HG03521 (cell line): Measurements from ENCODE around the gene C11orf98.
"Not testable (repeated sequence)": the region's sequence is repeated elsewhere in the genome, so short reads cannot be mapped to it uniquely, and the experiment has no call there.

ENCODE experiments used
- ATAC-seq: cut with Tn5 transposase; IDR thresholded peaks from one replicate; pipeline ENCODE4 v1.9.1; 2021; ENCODE audit warnings: mild to moderate bottlenecking, moderate library complexity; ENCODE audit not compliant: unreplicated experiment

C11orf98 gene

DNA sequence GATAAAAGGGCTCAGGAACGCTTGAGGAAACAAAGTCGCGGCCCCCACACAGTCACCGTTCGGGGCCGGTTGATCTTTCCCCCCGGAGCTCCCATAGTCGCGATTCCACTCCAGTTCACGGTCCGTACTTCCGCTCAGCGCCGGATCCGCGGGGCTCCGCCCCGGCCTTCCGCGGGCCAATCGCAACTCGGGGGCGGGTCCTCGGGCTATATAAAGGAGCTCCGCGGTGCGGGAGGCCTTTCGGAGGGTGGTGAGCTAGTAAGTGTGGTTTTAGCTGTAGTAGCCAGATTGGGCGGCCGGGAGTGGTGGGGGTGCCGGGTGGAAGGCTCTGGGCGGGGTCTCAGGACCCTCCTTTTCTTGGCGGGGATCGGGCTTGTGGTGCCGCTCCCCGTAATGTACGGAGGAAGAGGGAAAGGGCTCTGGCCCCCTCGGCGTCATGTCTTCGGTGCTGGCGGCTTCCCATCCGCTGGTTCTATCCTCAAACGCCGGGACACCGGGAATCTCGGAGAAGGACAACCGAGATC, at the start of gene C11orf98, which contains the start of gene CSKMT:
C11orf98 (minus strand) TSS at position 136 of the 524 bp plus-strand sequence; CDS start at position 95, 41 bp downstream.
CSKMT (plus strand) TSS at position 238 of the 524 bp plus-strand sequence. CDS start 568 bp downstream, outside the sequence.
- peak; percentile 73 for ATAC-seq

DNA sequence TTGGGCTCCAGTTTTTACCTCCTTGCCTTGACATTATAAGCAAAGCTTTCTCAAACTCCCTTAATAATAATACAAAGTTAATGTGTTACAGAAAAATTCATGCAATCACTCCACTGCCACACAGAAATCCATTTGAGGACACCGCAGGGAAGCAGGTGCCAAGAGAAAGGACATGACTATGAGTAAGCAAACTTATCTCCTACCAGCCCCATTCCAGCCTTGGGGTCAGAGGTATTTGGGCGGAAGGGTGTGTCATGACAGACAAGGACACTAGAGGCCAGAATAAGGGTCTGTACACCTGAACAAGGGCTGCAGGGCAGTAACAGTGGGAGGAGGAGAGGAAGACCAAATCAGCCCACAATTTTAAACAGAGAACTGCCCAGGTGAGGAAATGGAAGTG, 48.3 kb upstream of the C11orf98 start:
- no peak for ATAC-seq

DNA sequence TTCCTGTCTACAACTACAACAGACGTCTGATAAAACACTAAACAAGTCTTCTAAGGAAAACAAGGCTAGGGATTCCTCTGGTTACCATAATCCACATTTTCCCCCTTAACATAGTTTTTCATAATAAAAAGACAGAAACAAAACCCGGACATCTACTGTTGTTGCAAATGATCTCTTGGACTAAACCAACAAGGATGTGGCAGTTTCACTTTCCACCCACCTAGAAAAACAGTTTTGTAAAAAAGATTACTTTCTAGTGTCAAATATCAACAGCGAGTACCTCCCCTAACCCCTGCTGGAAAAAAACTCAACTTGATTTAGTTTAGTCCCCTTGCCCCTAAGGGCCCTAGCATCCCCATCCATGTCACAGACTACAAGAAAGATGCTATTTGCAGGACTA, 47.9 kb upstream of the C11orf98 start:
- no peak for ATAC-seq

DNA sequence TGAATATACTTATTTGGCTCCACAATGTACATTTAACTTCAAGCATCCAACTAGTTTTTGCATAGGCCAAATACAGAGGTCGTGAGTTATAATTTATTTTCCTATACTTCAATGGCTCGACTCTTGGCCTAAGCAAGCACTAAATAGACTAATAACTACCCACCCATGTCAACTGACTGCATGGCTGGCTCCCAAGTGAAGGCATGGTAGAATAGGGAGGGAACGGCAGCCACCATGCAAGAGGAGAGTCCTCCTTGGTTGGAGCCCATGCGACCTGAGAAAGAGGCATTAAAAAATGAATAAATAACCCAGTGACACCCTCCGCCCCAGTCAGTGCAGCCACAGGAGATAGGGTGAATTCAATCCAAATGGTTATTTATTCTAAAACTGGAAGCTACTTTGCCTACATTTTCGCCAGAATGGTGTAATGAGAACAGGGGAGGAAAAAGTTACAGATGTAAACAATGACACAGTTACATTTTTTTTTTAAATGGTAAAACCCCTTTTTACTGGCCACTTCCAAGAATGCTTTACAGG, 47.3 kb upstream of the C11orf98 start:
- no peak for ATAC-seq

DNA sequence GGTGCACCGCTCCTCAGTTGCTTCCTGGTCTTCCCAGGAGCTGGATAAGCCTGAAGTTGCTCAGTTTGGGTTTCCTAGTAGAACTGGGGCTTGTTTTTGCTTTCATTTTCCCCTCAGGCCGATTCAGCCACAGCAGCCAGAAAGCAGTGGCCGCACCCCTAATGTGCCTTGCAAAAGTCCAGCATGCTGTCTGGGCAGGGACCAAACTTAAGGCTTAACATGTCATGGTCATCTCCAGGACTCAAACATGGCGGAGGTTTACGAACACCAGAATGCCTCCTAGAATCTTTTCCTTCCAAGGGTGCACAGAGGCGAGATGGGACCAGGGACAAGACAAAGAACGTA, 45.0 kb upstream of the C11orf98 start:
- no peak for ATAC-seq

DNA sequence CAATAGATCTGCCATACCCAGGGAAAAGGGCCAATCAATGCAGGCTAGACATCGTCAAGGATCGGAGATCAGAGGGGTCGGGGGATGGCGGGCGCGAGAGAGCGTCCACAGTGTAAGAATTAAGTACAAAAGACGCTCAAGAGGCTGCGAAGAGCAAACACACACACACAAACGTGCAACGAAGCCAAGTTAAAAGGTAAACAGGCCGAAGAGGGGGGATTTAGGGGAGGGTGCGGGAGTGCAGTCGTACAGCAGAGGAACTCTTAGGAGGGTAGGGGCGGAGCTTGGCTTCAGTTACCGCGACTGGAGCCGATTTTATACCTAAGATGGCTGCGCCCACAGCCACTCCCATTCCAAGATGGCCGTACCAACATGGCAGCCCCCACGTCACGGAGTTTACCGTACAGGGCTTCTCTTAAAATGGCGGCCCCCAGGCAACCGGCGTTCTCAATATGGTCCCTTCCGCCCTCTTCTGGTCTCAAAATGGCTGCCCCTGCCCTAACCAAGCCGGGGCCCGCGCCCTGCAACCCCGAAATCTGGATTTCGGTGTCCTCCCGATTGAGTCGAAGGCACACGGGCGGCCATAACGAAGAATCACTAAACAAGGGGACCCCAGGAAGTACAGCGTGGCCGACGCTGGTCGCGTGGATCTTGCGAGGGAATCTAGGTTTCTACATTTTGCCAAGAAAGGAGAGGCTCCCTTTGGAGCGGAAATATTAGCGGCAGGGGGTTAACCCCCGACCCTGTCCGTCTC, 44.4 kb upstream of the C11orf98 start:
- peak; percentile 73 for ATAC-seq

DNA sequence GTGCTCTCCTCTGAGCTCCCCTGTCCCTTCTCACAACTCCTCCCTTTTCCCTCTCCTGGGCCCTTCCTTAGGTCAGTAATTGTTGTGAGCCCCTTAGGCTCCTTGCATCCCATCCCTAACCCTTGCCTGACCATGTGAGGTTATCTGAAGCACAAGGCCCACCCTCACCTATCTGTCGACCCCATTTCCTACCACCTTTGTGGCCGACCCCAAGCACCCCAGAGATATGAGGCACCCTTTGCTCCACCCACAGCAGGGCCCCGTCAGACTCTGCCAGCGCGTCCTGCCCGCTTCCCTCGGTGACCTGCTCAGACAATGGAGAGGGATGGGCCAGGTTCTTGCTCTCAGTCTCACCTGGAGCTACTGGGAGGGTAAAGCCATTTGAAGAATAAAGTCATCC, 43.8 kb upstream of the C11orf98 start:
- ATAC-seq, result no peak

DNA sequence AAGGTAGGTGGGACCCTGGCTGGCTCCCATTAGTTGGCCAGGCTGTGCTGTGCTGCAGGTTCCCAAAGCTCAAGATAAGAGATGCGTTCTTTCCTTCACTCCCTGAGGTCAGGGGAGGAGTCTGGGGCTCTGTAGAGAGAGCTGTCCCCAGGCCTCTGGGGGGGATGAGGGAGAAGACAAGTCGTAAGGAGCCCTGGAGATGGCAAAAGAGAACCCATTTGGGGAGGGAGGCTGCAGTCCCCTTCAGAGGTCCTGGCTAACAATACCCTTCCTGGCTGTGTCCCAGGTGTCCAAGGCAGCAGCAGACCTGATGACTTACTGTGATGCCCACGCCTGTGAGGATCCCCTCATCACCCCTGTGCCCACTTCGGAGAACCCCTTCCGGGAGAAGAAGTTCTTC, 43.4 kb upstream of the C11orf98 start:
- no peak for ATAC-seq

DNA sequence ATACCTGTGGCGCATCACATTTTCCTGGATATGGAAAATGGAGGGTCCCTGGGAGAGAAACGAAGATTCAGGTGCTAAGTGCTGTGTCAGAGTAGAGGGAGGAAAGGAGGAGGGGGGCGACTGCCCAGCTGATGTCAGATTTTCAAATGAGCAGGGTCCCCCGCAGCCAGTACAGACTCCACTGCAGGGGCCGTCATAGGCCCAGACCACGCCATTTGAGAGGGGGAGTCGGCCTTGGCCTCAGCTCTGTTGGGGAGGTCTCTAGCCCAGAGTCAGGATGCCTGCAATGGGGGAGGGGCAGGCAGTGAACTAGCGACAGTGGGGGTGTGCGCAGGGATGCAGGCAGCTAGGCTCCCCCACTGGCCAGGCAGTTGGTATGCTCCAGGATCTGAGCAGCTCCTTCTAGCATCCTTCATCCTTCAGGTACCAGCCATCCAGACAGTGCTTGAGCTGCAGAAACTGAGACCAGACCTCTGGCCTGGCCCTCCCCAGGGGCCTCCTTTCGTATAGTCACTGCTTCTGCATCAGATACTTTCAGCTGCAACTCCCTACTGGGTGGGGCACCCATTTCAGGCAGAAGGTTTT, 42.4 kb upstream of the C11orf98 start, which contains the start of the genes BSCL2 and GNG3:
BSCL2 (minus strand) TSS at position 148 of the 585 bp plus-strand sequence. CDS start 229 bp downstream, outside the sequence.
GNG3 (plus strand) TSS at position 400 of the 585 bp plus-strand sequence. CDS start 620 bp downstream, outside the sequence.
- no peak for ATAC-seq

DNA sequence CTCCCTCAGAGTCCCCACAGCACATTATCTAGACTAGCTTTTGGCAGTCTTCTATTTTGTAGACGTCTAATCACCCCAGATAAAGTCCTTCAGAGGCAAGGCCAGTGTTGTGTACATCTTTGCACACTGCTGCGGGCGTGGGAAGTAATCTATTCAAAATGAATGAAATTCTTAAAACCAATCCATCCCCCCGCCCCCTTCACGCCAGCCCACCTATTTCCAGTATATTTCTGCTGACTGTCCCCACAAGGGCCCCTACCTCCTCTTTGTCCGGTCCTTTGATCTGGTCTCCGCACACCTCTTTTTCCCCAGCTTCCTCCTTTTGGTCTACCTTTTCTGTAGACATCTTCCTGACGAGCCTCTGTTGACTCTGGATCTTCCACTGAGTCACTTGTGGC, 41.8 kb upstream of the C11orf98 start:
- no peak for ATAC-seq

DNA sequence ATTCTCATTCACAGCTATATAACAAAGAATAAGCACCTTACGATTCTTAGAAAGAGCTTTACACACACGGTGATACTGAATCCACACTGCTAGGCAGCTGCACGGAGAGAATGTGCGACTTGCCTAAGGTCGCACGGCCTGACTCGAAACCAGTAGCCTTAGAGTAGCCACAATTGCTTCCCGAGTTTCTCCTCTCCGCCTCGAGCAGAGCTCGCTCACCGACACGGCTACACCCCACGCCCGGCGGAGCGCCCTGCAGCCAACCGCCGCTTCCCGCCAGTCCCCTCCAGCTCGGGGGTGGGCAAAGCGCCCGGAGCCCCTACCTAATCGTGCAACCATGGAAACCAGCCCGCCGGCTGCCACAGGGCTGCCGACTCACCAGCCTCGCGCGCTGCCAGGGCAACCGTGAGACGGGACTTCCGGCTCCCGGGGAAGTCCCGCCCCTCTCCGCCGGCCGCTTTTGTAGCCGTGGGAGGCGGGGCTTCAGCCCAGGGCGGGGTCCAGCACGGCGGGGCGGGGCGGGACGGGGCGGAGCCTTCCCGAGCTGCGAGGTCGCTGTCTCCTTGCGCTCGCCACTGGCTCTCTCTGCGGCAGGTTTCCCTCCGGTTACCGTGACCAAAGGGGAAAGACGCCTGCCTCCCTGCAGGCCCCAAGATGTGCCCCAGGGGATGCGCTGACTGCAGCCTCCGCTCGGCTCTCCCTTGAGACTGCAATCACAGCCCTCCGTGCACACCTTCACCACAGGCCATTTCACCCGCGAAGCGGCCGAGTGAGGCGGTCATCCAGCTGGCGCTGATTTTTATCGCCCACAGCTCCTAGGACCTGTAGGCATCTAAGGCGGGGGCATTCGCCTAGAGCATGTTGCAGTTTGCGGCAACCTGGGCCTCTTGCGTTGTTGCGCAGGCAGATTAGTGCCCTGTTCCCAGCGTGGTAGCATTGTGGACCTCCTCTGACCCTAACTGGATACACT, 41.2 kb upstream of the C11orf98 start:
- ATAC-seq, result peak; percentile 56

DNA sequence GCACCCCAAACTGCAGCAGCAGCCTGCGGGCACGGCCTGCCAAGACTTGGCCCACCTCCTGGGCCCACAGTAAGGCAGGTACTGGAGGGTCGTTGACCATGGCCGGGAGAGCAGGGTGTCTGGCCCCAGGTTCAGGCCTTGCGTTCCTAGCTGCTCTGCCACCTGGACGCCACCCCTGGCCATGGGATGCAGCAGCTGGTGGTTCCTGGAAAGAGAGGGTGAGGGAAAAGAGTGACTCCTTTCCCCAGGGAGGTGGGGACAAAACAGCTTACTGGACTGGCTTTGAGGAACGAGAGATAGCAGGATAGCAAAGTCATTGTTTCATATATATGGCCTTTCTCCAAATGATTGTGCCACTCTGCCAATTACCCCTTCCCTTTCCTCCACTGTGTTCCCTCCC, 40.4 kb upstream of the C11orf98 start:
- no peak for ATAC-seq

DNA sequence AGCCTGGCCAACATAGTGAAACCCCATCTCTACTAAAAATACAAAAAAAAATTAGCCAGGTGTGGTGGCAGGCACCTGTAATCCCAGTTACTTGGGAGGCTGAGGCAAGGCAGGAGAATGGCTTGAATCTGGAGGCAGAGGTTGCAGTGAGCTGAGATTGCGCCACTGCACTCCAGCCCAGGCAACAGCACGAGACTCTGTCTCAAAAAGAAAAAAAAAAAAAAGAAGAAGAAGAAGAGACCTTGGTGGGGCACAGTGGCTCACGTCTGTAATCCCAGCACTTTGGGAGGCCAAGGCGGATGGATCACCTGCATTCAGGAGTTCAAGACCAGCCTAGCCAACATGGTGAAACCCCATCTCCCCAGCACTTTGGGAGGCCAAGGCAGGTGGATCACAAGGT, 38.9 kb upstream of the C11orf98 start:
- ATAC-seq, result not testable (repeated sequence)

DNA sequence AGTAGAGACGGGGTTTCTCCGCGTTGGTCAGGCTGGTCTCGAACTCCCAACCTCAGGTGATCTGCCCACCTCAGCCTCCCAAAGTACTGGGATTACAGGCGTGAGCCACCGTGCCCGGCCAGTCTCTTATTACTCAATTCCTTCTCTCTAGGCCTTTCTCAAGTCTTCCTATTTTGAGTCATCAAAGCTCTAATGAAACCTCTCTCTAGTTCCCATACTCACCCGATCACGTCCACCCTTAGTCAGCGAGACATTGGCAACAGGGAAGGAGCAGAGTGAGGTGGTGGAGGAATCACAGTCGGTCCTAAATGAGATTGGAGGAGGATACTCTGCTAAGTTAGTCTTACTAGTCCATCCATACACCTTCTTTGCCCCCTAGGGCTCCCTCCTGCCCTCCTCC, 37.2 kb upstream of the C11orf98 start:
- no peak for ATAC-seq

DNA sequence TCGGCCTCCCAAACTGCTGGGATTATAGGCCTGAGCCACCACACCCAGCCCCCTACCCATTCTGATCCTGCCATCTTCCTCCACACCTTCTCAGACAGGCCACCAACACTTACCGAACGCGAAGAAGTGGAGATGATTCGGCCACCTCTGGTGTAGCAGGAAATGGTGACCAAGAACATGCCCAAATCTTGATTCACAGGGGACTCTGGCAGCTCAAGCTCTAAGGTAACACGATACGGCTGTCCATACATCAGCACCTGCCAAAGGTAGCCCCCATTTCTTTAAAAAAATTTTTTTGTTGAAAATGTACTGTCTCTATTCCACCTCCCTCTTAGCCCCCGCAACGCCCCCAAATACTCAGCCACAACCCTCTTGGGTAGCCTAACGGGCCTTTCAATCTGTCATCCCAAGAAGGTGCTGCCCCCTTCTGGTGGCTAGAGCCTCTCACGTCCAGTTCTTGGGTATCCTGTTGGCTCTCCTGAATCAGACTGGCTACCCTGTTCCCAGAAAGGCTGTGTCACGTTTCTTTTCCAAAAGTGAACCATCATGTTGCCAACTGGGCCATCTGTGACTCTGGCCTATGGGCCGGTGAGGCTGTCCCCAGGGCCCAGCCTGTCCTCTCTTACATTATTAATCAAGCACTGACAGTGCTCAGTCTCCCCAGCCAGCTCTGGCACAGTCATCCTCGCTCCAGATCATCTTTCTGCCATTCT, 29.6 kb upstream of the C11orf98 start:
- ATAC-seq, result no peak

DNA sequence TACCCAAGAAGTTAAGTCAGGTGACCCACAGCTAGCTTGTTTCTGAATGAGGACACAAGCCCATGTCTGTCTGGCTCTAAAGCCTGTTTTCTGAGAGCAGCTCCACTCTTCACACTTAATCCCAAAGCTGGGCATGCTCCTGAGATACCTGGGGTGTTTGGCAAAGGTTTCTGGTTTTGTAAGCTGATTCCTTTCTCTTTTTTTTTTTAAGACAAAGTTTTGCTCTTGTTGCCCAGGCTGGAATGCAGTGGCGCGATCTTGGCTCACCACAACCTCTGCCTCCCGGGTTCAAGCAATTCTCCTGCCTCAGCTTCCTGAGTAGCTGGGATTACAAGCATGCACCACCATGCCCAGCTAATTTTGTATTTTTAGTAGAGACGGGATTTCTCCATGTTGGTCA, 28.6 kb upstream of the C11orf98 start:
- ATAC-seq, result not testable (repeated sequence)

DNA sequence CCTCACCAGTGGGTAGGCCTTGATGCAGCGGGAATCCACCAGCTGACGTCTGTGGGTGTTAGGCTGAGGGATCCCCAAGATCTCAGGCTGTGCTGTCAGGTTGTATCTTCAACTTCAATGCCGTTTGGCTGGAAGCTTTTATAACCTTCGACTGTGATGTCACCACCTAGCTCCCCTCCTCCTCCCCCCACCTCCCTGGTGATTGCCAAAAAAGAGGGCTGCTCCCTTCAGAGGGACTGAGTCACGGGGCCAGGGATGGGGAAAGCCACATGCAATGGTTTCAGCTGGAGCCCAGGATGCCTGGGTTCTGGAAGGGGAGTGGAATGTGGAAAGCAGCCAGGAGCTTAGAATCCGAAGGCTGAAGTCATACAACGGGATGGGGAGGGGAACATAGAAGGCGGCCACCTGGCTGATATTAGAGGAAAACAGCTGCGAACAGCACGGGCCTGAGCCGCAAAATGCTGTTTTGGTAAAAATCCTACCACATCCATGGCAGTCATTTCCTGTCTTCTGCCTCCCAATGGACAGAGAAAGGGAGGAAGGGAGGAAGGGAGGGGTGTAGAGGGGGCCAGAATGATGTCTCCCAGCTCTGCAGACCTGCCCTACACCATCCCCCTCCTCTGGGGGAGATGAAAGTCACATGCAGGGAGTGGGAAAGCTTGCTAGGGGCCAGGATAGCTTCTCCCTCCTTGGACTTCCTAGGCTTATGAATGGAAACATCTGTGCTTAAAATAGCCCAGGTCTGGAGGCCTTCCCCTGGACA, 24.6 kb upstream of the C11orf98 start, which contains the start of gene LRRN4CL:
LRRN4CL (minus strand) TSS at position 110 of the 763 bp plus-strand sequence. CDS start 1,022 bp downstream, outside the sequence.
- no peak for ATAC-seq

DNA sequence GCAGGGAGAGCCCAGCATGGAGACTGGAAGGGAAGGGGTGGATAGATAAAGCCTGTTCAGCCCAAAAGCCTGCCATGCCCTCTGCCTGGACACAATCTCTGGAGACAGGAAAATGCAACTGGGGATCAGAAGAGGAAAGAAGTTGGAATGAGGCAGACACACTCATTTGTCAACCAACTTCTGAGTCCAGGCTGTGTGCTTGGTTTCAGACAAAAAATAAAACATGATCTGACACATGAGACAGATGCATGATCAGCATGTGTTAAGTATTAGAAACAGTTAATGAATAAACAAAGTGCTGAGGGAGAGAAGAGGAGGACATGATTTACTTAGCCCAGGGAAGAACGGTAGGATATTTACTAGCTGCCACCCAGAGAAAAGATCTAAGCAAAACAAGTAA, 23.5 kb upstream of the C11orf98 start:
- no peak for ATAC-seq
